Keratinocyte (primary cell): ENCODE results near the gene ACOT7. TPM values are rescaled to one million over a fixed set of nuclear protein-coding genes. Genes with fewer than 3 reads are reported as not detected.

Source experiments
- DNase-seq: peaks from one replicate; pipeline ENCODE4 v3.0.0-alpha.2; 2011; ENCODE audit warnings: low read depth, missing footprints, low spot score
- FAIRE-seq: peaks from 2 replicates; lab custom pipeline; 2011; peaks lifted over from hg19 to GRCh38; lab: Jason Lieb, UNC
- H2AFZ ChIP-seq: 2 replicates; pipeline ENCODE4 v1.6.0; 2012; ENCODE audit warnings: low read length, control low read depth, inconsistent platforms; ENCODE audit not compliant: control insufficient read depth
- H3K27ac ChIP-seq: 2 replicates; pipeline ENCODE4 v1.5.1; 2011; ENCODE audit warnings: low read length; ENCODE audit not compliant: control insufficient read depth, insufficient read depth
- H3K27me3 ChIP-seq: 3 replicates; pipeline ENCODE4 v1.6.0; 2011; ENCODE audit warnings: low read length; ENCODE audit not compliant: control insufficient read depth, insufficient read depth; ENCODE audit errors: extremely low read depth
- H3K36me3 ChIP-seq, 2 experiments: 2 replicates in 1 of 2; 3 replicates in 1 of 2; pipeline ENCODE4 v1.5.1; 2011; ENCODE audit warnings: low read length in 2 of 2, mild to moderate bottlenecking in 1 of 2; ENCODE audit not compliant: control insufficient read depth in 2 of 2, insufficient read depth in 2 of 2; ENCODE audit errors: extremely low read depth in 1 of 2
- H3K4me1 ChIP-seq: 3 replicates; pipeline ENCODE4 v1.5.1; 2011; ENCODE audit warnings: low read length; ENCODE audit not compliant: control insufficient read depth, insufficient read depth; ENCODE audit errors: extremely low read depth
- H3K4me2 ChIP-seq: 3 replicates; pipeline ENCODE4 v1.6.0; 2011; ENCODE audit warnings: low read depth, low read length; ENCODE audit not compliant: control insufficient read depth, insufficient read depth; ENCODE audit errors: extremely low read depth
- H3K4me3 ChIP-seq, 3 experiments: fragments of 200-600 bp in 1 of 3; sonication (generic) in 1 of 3; 2 replicates in 2 of 3; 3 replicates in 1 of 3; pipeline ENCODE4 v1.5.1; 2011 to 2016; ENCODE audit warnings: low read length in 3 of 3, mild to moderate bottlenecking in 3 of 3, control low read depth in 2 of 3, inconsistent platforms in 1 of 3, low read depth in 1 of 3, mixed read lengths in 1 of 3, mixed run types in 1 of 3, moderate library complexity in 1 of 3; ENCODE audit not compliant: control insufficient read depth in 2 of 3, insufficient read depth in 2 of 3; ENCODE audit errors: extremely low read depth in 1 of 3
- H3K79me2 ChIP-seq: 2 replicates; pipeline ENCODE4 v1.6.0; 2012; ENCODE audit warnings: low read length; ENCODE audit not compliant: control insufficient read depth, insufficient read depth
- H3K9ac ChIP-seq: 3 replicates; pipeline ENCODE4 v1.6.0; 2011; ENCODE audit warnings: low read length; ENCODE audit not compliant: control insufficient read depth, insufficient read depth; ENCODE audit errors: extremely low read depth
- H3K9me1 ChIP-seq: 3 replicates; pipeline ENCODE4 v1.6.0; 2011; ENCODE audit warnings: low read length; ENCODE audit not compliant: control insufficient read depth, insufficient read depth; ENCODE audit errors: extremely low read depth
- H3K9me3 ChIP-seq: 2 replicates; pipeline ENCODE4 v1.5.1; 2012; ENCODE audit warnings: low read depth, low read length; ENCODE audit not compliant: control insufficient read depth
- H4K20me1 ChIP-seq: 3 replicates; pipeline ENCODE4 v1.6.0; 2011; ENCODE audit warnings: low read length; ENCODE audit not compliant: control insufficient read depth, insufficient read depth; ENCODE audit errors: extremely low read depth
- EZH2 ChIP-seq: IDR thresholded peaks from one replicate; pipeline ENCODE4 v1.6.1; 2012; ENCODE audit warnings: inconsistent platforms, mild to moderate bottlenecking, low read length, moderate library complexity
- dilution Hi-C: fragments of 300-500 bp; cut with MboI; formaldehyde crosslinking; loops from one replicate; pipeline ENCODE4 v1.7.0; 2020; ENCODE audit warnings: low sequenced_read_pairs; ENCODE audit not compliant: extremely low pct_ligation_motif_present
- polyA plus RNA-seq, 5 experiments: library from polyadenylated mRNA; depleted of rRNA in 3 of 5; stranded (reverse) in 3 of 5; stranded (forward) in 1 of 5; unstranded in 1 of 5; fragments of >200 nt; gene quantifications; 1 replicate in 1 of 5; 2 replicates in 3 of 5; 3 replicates in 1 of 5; pipeline versions ENCODE4 v1.2.1 to v1.2.3, GENCODE V29; 2011 to 2012; ENCODE audit warnings: missing spikeins in 2 of 5, low read depth in 1 of 5, low replicate concordance in 1 of 5
- TF ChIP-seq, protein P1 (sequence below), 3 experiments: IDR thresholded peaks in 1 of 3; conservative IDR thresholded peaks in 1 of 3; optimal IDR thresholded peaks in 1 of 3; 2 replicates in 2 of 3; 3 replicates in 1 of 3; pipeline versions ENCODE3 to v1.5.1; 2011; ENCODE audit warnings: low read length in 3 of 3, mild to moderate bottlenecking in 3 of 3, moderate library complexity in 2 of 3, control low read depth in 1 of 3, inconsistent platforms in 1 of 3; ENCODE audit not compliant: insufficient read depth in 2 of 3; ENCODE audit errors: extremely low read depth in 1 of 3

Gene ACOT7
- polyA plus RNA-seq, 1 donor (not counting 4 experiments of a cell fraction or from before 2014, with no cell fraction given): 226 TPM

DNA sequence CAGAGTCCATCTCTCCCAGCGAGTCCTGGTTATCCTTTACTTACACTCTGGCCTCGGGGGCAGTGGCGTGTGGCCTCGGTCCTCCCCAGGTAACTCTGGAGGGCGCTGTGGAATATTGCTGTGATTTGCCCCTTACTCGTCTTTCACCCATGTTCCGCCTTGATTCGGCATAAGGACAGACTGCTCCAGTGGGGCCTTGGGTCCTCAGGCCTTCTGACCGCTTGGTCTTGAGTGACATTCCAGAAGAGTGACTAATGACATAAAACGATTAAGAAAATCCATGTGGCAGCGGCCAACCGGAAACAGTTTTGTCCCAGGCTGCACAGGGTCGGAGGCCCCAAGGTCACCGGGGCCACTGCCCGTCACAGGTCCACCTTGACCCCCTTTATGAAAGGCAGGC is 168.8 kb downstream of the ACOT7 start:
- H3K9me1 ChIP-seq: no peaks in the 10 kb centered on the region
- peaks cover 14% of the 10 kb centered on the region for H3K4me1 ChIP-seq
- no peaks in the 10 kb centered on the region for H3K79me2 ChIP-seq
- H3K4me3 ChIP-seq: no peak overlapping the region
- no peak overlapping the region for H3K9ac ChIP-seq
- no peak overlapping the region for H3K4me2 ChIP-seq
- peaks cover 20 to 36% of the 10 kb centered on the region in 2 experiments for H3K36me3 ChIP-seq
- no peaks in the 10 kb centered on the region for H4K20me1 ChIP-seq
- H3K27ac ChIP-seq: no peak overlapping the region
- FAIRE-seq: no peak
- H3K9me3 ChIP-seq: no peaks in the 10 kb centered on the region
- DNase-seq: no peak
- H3K27me3 ChIP-seq: no peaks in the 10 kb centered on the region
- dilution Hi-C loops: no loop called here
- TF ChIP-seq, protein P1, sequence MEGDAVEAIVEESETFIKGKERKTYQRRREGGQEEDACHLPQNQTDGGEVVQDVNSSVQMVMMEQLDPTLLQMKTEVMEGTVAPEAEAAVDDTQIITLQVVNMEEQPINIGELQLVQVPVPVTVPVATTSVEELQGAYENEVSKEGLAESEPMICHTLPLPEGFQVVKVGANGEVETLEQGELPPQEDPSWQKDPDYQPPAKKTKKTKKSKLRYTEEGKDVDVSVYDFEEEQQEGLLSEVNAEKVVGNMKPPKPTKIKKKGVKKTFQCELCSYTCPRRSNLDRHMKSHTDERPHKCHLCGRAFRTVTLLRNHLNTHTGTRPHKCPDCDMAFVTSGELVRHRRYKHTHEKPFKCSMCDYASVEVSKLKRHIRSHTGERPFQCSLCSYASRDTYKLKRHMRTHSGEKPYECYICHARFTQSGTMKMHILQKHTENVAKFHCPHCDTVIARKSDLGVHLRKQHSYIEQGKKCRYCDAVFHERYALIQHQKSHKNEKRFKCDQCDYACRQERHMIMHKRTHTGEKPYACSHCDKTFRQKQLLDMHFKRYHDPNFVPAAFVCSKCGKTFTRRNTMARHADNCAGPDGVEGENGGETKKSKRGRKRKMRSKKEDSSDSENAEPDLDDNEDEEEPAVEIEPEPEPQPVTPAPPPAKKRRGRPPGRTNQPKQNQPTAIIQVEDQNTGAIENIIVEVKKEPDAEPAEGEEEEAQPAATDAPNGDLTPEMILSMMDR (optimal IDR thresholded peaks at IDR 0.05 in 1 of 3, IDR thresholded peaks at IDR 0.05 in 1 of 3, conservative IDR thresholded peaks at IDR 0.05 in 1 of 3; ENCODE audit: extremely low read depth in 1 of 3, insufficient read depth in 2 of 3, low read length in 3 of 3): no peak
- TF ChIP-seq EZH2: no peak
- H2AFZ ChIP-seq: no peak overlapping the region

DNA sequence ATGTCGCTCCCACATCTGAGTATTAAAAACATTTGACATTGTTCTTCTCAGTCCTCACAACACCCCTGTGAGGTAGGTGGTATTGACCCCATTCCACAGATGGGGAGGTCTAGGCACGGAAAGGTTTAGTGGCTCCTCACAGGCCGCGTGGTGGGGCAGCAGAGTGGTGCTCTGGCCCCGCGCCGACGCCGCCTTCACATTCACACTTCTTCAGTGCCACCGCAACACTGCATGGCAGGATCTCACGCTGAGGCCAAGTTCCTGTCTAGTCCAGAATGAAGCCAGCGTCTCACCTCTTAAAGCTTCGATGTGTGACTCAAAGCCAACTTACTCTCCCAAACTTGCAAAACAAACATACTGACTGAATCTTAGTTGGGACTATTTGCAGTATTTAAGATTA is 169.9 kb downstream of the ACOT7 start:
- no peak overlapping the region for H3K27ac ChIP-seq
- no peak for TF ChIP-seq EZH2
- TF ChIP-seq, protein P1 (optimal IDR thresholded peaks at IDR 0.05 in 1 of 3, IDR thresholded peaks at IDR 0.05 in 1 of 3, conservative IDR thresholded peaks at IDR 0.05 in 1 of 3; ENCODE audit: extremely low read depth in 1 of 3, insufficient read depth in 2 of 3, low read length in 3 of 3): no peak
- dilution Hi-C loops: no loop called here

More for the DNA sequence above, 169.9 kb downstream of the ACOT7 start:
- H3K36me3 ChIP-seq: peaks cover 20 to 36% of the 10 kb centered on the region in 2 experiments
- H3K4me2 ChIP-seq: no peak overlapping the region
- H3K4me1 ChIP-seq: peaks cover 14% of the 10 kb centered on the region
- DNase-seq (no peak), FAIRE-seq (no peak)
- H3K9ac ChIP-seq: no peak overlapping the region
- H3K9me1 ChIP-seq: no peaks in the 10 kb centered on the region
- no peak overlapping the region for H3K4me3 ChIP-seq
- H4K20me1 ChIP-seq: no peaks in the 10 kb centered on the region
- no peak overlapping the region for H2AFZ ChIP-seq
- no peaks in the 10 kb centered on the region for H3K9me3 ChIP-seq
- no peaks in the 10 kb centered on the region for H3K27me3 ChIP-seq
- no peaks in the 10 kb centered on the region for H3K79me2 ChIP-seq
